ENCODE measurements around the gene CNOT9.
"Not testable (repeated sequence)": the region's sequence is repeated elsewhere in the genome, so short reads cannot be mapped to it uniquely, and the experiment has no call there.

The CNOT9 gene

GRCh38 chr2:218568190-218569037, at the start of gene CNOT9, which contains the start of gene USP37:
Gene CNOT9, plus strand, starts transcription at chr2:218568839. Its CDS starts 116 bp downstream, at chr2:218568955.
Gene USP37, minus strand, starts transcription at chr2:218568351. Its CDS starts 9,698 bp downstream, at chr2:218558653.
- peak; percentile 87 for FAIRE-seq

GRCh38 chr2:218518876-218519275, 49.8 kb upstream of the CNOT9 start:
- no peak for FAIRE-seq

GRCh38 chr2:218523651-218524050, 45.0 kb upstream of the CNOT9 start:
- FAIRE-seq, result no peak

GRCh38 chr2:218528409-218528808, 40.2 kb upstream of the CNOT9 start:
- not testable (repeated sequence) for FAIRE-seq

- FAIRE-seq, result no peak
Measured at GRCh38 chr2:218529990-218530389, 38.6 kb upstream of the CNOT9 start.

- FAIRE-seq, result no peak
Measured at GRCh38 chr2:218536804-218537494, 31.7 kb upstream of the CNOT9 start.

- FAIRE-seq, result no peak
Measured at GRCh38 chr2:218540015-218540414, 28.6 kb upstream of the CNOT9 start.

GRCh38 chr2:218546012-218546411, 22.6 kb upstream of the CNOT9 start:
- no peak for FAIRE-seq

GRCh38 chr2:218547511-218547910, 21.1 kb upstream of the CNOT9 start:
- FAIRE-seq, result no peak

- FAIRE-seq, result no peak
Measured at GRCh38 chr2:218547978-218548377, 20.7 kb upstream of the CNOT9 start.

- not testable (repeated sequence) for FAIRE-seq
Measured at GRCh38 chr2:218554225-218554624, 14.4 kb upstream of the CNOT9 start.

- FAIRE-seq, result no peak
Measured at GRCh38 chr2:218555527-218555926, 13.1 kb upstream of the CNOT9 start.

- no peak for FAIRE-seq
Measured at GRCh38 chr2:218557941-218558340, 10.7 kb upstream of the CNOT9 start.

GRCh38 chr2:218558986-218559385, 9.7 kb upstream of the CNOT9 start:
- FAIRE-seq, result no peak

- FAIRE-seq, result no peak
Measured at GRCh38 chr2:218564056-218564455, 4.6 kb upstream of the CNOT9 start.

- FAIRE-seq, result no peak
Measured at GRCh38 chr2:218566296-218566695, 2.3 kb upstream of the CNOT9 start.

GRCh38 chr2:218567797-218568189, 846 bp upstream of the CNOT9 start:
- FAIRE-seq, result no peak

- FAIRE-seq, result no peak
Measured at GRCh38 chr2:218569038-218569431, 396 bp downstream of the CNOT9 start.

GRCh38 chr2:218569661-218570500, 1.2 kb downstream of the CNOT9 start:
- no peak for FAIRE-seq

GRCh38 chr2:218570850-218571249, 2.2 kb downstream of the CNOT9 start:
- no peak for FAIRE-seq

GRCh38 chr2:218576854-218577253, 8.2 kb downstream of the CNOT9 start:
- FAIRE-seq, result no peak

GRCh38 chr2:218577482-218578220, 9.0 kb downstream of the CNOT9 start:
- FAIRE-seq, result no peak

Data from endometrium (tissue), 2 donors.